K562 (cell line): ENCODE results near the gene SPATA32. TPM values are rescaled to one million over a fixed set of nuclear protein-coding genes. Genes with fewer than 3 reads are reported as not detected.

ENCODE experiments used
- ARID1B ChIP-seq: fragments of 450-650 bp; IDR thresholded peaks from 2 replicates; pipeline ENCODE4 v1.6.1; 2016; ENCODE audit warnings: antibody characterized with exemption, mild to moderate bottlenecking, inconsistent platforms
- ASH1L ChIP-seq: fragments of 450-650 bp; IDR thresholded peaks from 2 replicates; pipeline ENCODE4 v1.6.1; 2018; ENCODE audit warnings: borderline replicate concordance, mild to moderate bottlenecking, low read depth; ENCODE audit not compliant: partially characterized antibody
- ATF1 ChIP-seq, 2 experiments: fragments of 450-650 bp in 1 of 2; IDR thresholded peaks; 2 replicates each; pipeline ENCODE4 v1.6.1; 2016; ENCODE audit warnings: missing compliant biosample characterization in 1 of 2, missing genetic modification characterization in 1 of 2
- ETV6 ChIP-seq, 3 experiments: fragments of 150-350 bp in 1 of 3; sonication (generic) in 1 of 3; formaldehyde crosslinking in 1 of 3; IDR thresholded peaks; 2 replicates each; pipeline versions ENCODE4 v1.6.1 to v1.8.0; 2014 to 2022; ENCODE audit warnings: borderline replicate concordance in 2 of 3, low read depth in 2 of 3, antibody characterized with exemption in 1 of 3, low read length in 1 of 3, mild to moderate bottlenecking in 1 of 3, missing genetic modification reagents in 1 of 3
- IFI16 ChIP-seq: fragments of 250-450 bp; sonication (Bioruptor Pico); IDR thresholded peaks from 2 replicates; pipeline ENCODE4 v2.1.2; 2022; ENCODE audit warnings: mild to moderate bottlenecking, inconsistent platforms
- ILK ChIP-seq: fragments of 450-650 bp; IDR thresholded peaks from 2 replicates; pipeline ENCODE4 v1.6.1; 2016; ENCODE audit warnings: missing genetic modification characterization, low read depth, mild to moderate bottlenecking, missing compliant biosample characterization, moderate library complexity, borderline replicate concordance
- MAFG ChIP-seq: fragments of 450-650 bp; conservative IDR thresholded peaks from 2 replicates; pipeline ENCODE4 v1.6.1; 2016; ENCODE audit warnings: missing genetic modification characterization, missing compliant biosample characterization
- MAZ ChIP-seq, 2 experiments: fragments of 450-650 bp in 1 of 2; sonication (generic) in 1 of 2; formaldehyde crosslinking; IDR thresholded peaks in 1 of 2; conservative IDR thresholded peaks in 1 of 2; 2 replicates each; pipeline versions ENCODE4 v1.4.0 to v1.5.0; 2020; ENCODE audit warnings: mild to moderate bottlenecking in 1 of 2, missing genetic modification reagents in 1 of 2
- POLR2AphosphoS5 ChIP-seq: IDR thresholded peaks from 2 replicates; pipeline ENCODE4 v1.6.1; 2011; ENCODE audit warnings: mild to moderate bottlenecking, low read depth, low read length, moderate library complexity; ENCODE audit not compliant: control insufficient read depth, insufficient read depth
- TGIF2 ChIP-seq: sonication (generic); formaldehyde crosslinking; IDR thresholded peaks from 2 replicates; pipeline ENCODE4 v1.8.1; 2022; ENCODE audit warnings: mild to moderate bottlenecking, missing genetic modification reagents, moderate library complexity
- YBX1 ChIP-seq: fragments of 450-650 bp; IDR thresholded peaks from 2 replicates; pipeline ENCODE4 v1.7.1; 2016; ENCODE audit warnings: mild to moderate bottlenecking
- ZNF121 ChIP-seq: sonication (generic); formaldehyde crosslinking; conservative IDR thresholded peaks from 2 replicates; pipeline ENCODE4 v1.8.0; 2022; ENCODE audit warnings: missing genetic modification reagents
- ZNF212 ChIP-seq: fragments of 450-650 bp; formaldehyde crosslinking; IDR thresholded peaks from 2 replicates; pipeline ENCODE4 v1.4.0; 2020; ENCODE audit warnings: mild to moderate bottlenecking
- ZNF263 ChIP-seq: sonication (generic); formaldehyde crosslinking; IDR thresholded peaks from 2 replicates; pipeline ENCODE4 v1.8.0; 2022; ENCODE audit warnings: mild to moderate bottlenecking, missing genetic modification reagents, borderline replicate concordance
- ZNF316 ChIP-seq: fragments of 450-650 bp; IDR thresholded peaks from 2 replicates; pipeline ENCODE4 v1.6.1; 2016
- ZNF444 ChIP-seq: fragments of 250-450 bp; sonication (Bioruptor Pico); IDR thresholded peaks from 2 replicates; pipeline ENCODE4 v1.4.0; 2020; ENCODE audit warnings: mild to moderate bottlenecking, moderate library complexity
- ZNF766 ChIP-seq: fragments of 200-800 bp; sonication (Bioruptor generic); conservative IDR thresholded peaks from 2 replicates; pipeline ENCODE4 v1.6.1; 2016; ENCODE audit warnings: missing genetic modification characterization, missing compliant biosample characterization
- polyA plus RNA-seq, 8 experiments: library from polyadenylated mRNA; depleted of rRNA in 4 of 8; stranded (reverse) in 5 of 8; unstranded in 3 of 8; fragments of >200 nt; fragmentation: Nextera tagmentation in 2 of 8; fragmentation: Illumina TruSeq in 1 of 8; extraction: Ambion mirVana in 2 of 8; extraction: Trizol in 1 of 8; gene quantifications; 2 replicates each; pipeline versions ENCODE4 v1.2.1 to v1.2.3, GENCODE V29; 2011 to 2014; ENCODE audit warnings: inconsistent platforms in 1 of 8, missing spikeins in 1 of 8
- total RNA-seq, 7 experiments: library from RNA; depleted of rRNA in 6 of 7; stranded (reverse); fragments of >200 nt in 6 of 7; fragmentation: Illumina TruSeq in 2 of 7; extraction: Trizol in 2 of 7; gene quantifications; 2 replicates each; pipeline versions ENCODE4 v1.2.1 to v1.2.3, GENCODE V29; 2011 to 2021; ENCODE audit warnings: low replicate concordance in 1 of 7
- TF ChIP-seq, protein P1 (sequence below), 3 experiments: fragments of 200-800 bp in 1 of 3; sonication (Bioruptor generic) in 1 of 3; sonication (generic) in 1 of 3; formaldehyde crosslinking in 1 of 3; IDR thresholded peaks; 2 replicates each; pipeline versions ENCODE4 v1.6.1 to v1.8.0; 2016 to 2022; ENCODE audit warnings: mild to moderate bottlenecking in 2 of 3, missing compliant biosample characterization in 2 of 3, missing genetic modification characterization in 2 of 3, missing genetic modification reagents in 1 of 3
- TF ChIP-seq, protein P2 (sequence below): fragments of 450-650 bp; IDR thresholded peaks from 2 replicates; pipeline ENCODE4 v1.6.1; 2016
- TF ChIP-seq, protein P3 (sequence below): fragments of 450-650 bp; IDR thresholded peaks from 2 replicates; pipeline ENCODE4 v1.7.0; 2016; ENCODE audit warnings: borderline replicate concordance
- TF ChIP-seq, protein P4 (sequence below): sonication (generic); formaldehyde crosslinking; IDR thresholded peaks from 2 replicates; pipeline ENCODE4 v1.8.1; 2023; ENCODE audit warnings: mild to moderate bottlenecking, missing genetic modification reagents

The SPATA32 gene
- total and polyA plus RNA-seq, 9 of the 15 experiments (the other 6 are each of a cell fraction or from before 2014, with no cell fraction given) = 0.03 to 0.06 TPM; not detected in 7

DNA sequence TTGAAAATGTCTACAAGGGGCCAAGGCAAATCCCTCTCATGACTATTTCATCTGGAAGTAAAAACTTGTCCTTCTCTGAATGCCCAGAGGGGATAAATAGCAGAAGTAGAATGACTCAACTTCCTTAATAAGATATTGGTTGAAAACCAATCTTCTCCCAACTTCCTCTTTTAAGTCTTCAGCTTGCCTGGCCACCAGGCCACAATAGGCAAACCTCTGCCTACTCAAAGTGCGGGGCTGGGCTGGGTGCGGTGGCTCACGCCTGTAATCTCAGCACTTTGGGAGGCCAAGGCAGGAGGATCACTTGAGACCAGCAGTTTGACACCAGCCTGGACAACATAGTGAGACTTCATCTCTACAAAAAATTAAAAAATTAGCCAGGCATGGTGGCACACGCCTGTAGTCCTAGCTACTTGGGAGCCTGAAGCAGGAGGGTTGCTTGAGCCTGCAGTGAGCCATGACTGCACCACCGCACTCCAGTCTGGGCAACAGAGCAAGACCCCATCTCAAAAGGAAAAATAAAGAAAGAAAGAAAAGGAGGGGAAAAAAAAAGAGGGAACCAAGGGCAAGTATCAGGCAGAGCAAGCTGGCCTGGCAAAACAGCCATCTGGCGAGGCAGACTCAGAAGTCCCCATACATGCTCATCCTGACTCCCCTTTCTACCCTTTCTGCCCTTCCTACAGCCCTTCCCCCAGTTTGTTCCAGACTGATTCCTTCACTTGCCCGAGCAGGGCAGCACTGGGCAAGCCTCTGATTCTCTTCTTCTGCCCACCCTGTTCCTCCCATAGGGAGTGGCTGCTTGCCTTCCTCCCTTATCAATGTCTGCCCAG, 34.3 kb upstream of the SPATA32 start (continued):
- TF ChIP-seq ILK (tag) (no peak), TGIF2 (CRISPR knock-in tag) (no peak), IFI16 (CRISPR knock-in tag) (no peak), POLR2AphosphoS5 (no peak), ZNF263 (CRISPR knock-in tag) (no peak), ZNF444 (CRISPR knock-in tag) (no peak), ZNF212 (CRISPR knock-in tag) (no peak), ARID1B (no peak), ASH1L (no peak), ZNF121 (peak; percentile 76), MAZ (CRISPR knock-in tag; conservative IDR thresholded peaks at IDR 0.05 in 1 of 2, IDR thresholded peaks at IDR 0.05 in 1 of 2) (no peak), ATF1 (CRISPR knock-in tag; IDR thresholded peaks at IDR 0.05) (no peak), ATF1 (tag; IDR thresholded peaks at IDR 0.05) (no peak), MAFG (tag) (no peak), ZNF316 (no peak), YBX1 (no peak), ETV6 (IDR thresholded peaks at IDR 0.05; ENCODE audit: borderline replicate concordance in 1 of 2, low read depth in 2 of 2, low read length in 1 of 2) (0 out of 4 replicates have a peak, but pooled peaks of 1 of the 2 experiments have one; percentile 26), ETV6 (CRISPR knock-in tag; IDR thresholded peaks at IDR 0.05; ENCODE audit: borderline replicate concordance) (no peak), ZNF766 (CRISPR knock-in tag) (0 out of 2 replicates have a peak, but pooled peaks have one; percentile 18)
- TF ChIP-seq, protein P1, sequence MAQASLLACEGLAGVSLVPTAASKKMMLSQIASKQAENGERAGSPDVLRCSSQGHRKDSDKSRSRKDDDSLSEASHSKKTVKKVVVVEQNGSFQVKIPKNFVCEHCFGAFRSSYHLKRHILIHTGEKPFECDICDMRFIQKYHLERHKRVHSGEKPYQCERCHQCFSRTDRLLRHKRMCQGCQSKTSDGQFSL (CRISPR knock-in tag; IDR thresholded peaks at IDR 0.05) = no peak
- TF ChIP-seq, protein P1 (tag; IDR thresholded peaks at IDR 0.05) = no peak
- TF ChIP-seq, protein P2, sequence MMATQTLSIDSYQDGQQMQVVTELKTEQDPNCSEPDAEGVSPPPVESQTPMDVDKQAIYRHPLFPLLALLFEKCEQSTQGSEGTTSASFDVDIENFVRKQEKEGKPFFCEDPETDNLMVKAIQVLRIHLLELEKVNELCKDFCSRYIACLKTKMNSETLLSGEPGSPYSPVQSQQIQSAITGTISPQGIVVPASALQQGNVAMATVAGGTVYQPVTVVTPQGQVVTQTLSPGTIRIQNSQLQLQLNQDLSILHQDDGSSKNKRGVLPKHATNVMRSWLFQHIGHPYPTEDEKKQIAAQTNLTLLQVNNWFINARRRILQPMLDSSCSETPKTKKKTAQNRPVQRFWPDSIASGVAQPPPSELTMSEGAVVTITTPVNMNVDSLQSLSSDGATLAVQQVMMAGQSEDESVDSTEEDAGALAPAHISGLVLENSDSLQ = no peak
- TF ChIP-seq, protein P3, sequence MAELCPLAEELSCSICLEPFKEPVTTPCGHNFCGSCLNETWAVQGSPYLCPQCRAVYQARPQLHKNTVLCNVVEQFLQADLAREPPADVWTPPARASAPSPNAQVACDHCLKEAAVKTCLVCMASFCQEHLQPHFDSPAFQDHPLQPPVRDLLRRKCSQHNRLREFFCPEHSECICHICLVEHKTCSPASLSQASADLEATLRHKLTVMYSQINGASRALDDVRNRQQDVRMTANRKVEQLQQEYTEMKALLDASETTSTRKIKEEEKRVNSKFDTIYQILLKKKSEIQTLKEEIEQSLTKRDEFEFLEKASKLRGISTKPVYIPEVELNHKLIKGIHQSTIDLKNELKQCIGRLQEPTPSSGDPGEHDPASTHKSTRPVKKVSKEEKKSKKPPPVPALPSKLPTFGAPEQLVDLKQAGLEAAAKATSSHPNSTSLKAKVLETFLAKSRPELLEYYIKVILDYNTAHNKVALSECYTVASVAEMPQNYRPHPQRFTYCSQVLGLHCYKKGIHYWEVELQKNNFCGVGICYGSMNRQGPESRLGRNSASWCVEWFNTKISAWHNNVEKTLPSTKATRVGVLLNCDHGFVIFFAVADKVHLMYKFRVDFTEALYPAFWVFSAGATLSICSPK = no peak
- TF ChIP-seq, protein P4, sequence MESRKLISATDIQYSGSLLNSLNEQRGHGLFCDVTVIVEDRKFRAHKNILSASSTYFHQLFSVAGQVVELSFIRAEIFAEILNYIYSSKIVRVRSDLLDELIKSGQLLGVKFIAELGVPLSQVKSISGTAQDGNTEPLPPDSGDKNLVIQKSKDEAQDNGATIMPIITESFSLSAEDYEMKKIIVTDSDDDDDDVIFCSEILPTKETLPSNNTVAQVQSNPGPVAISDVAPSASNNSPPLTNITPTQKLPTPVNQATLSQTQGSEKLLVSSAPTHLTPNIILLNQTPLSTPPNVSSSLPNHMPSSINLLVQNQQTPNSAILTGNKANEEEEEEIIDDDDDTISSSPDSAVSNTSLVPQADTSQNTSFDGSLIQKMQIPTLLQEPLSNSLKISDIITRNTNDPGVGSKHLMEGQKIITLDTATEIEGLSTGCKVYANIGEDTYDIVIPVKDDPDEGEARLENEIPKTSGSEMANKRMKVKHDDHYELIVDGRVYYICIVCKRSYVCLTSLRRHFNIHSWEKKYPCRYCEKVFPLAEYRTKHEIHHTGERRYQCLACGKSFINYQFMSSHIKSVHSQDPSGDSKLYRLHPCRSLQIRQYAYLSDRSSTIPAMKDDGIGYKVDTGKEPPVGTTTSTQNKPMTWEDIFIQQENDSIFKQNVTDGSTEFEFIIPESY (CRISPR knock-in tag) = no peak
